NCI-H510A (cell line): ENCODE results near the gene CARHSP1.
"Not testable (repeated sequence)": the region's sequence is repeated elsewhere in the genome, so short reads cannot be mapped to it uniquely, and the experiment has no call there.

ENCODE experiments used
- DNase-seq: peaks from one replicate; lab custom pipeline; 2025; lab: John Stamatoyannopoulos, UW

Gene CARHSP1

DNA sequence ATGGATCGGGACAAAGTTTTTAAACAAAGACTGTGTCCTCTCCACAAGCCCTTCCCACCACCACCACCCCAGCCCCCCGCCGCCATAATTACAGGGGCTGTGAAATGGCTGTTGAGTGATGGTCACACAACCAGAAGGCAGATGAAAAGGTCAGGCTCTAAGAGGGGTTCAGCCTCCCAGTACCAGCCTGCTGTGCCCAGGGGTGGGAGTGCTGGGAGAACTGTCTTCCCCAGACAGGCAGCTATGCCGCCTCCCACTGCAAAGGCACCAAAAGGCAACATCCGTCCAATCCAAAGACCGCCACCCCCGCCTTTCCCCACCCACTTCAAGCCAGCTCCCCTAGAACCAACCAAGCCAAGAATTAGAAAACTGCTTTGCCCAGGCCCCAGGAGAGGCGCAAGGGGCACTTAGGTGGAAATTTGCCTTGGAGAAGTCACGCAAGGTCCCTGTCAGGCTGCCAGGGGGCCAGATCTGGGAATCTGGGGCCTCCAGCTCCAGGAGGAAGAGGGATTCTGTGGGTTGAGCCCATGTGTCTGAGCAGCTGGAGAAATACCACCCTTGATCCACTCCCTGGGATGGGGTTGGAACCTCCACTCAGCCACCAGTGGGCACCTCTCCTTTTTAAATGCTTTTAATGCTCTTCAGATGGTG is 14.4 kb downstream of the CARHSP1 start:
- no peak for DNase-seq

DNA sequence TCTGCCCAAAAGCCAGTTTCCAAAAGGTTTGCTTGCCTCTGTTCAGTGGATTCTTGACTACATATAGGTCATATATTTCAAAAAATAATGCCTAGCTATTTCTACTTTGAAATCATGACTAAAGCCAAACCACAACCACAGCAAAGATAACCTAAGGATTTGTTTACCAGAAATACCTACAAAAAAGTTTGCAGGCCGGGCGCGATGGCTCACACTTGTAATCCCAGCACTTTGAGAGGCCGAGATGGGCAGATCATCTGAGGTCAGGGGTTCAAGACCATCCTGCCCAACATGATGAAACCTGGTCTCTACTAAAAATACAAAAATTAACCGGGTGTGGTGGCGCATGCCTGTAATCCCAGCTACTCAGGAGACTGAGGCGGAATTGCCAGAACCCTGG is 15.2 kb downstream of the CARHSP1 start:
- no peak for DNase-seq

DNA sequence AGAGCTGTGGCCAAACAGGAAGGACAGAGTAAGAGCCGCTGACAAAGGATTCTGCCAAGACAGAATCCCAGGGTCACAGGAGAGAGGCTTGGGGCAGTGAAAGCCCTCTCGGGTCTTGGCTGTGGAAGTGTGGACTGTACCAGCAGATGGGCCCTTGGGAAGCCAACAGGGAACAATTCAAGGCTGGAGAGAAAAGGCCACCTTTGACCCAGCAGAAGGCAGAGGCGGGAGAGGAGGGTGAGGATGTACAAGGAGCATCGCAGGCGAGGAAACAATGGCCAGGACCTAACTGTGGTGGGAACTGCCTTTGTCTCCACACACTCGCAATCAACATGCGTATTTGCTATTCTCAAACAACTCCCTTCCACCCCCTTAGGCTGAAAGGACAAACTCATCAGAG is 15.7 kb downstream of the CARHSP1 start:
- DNase-seq = no peak

DNA sequence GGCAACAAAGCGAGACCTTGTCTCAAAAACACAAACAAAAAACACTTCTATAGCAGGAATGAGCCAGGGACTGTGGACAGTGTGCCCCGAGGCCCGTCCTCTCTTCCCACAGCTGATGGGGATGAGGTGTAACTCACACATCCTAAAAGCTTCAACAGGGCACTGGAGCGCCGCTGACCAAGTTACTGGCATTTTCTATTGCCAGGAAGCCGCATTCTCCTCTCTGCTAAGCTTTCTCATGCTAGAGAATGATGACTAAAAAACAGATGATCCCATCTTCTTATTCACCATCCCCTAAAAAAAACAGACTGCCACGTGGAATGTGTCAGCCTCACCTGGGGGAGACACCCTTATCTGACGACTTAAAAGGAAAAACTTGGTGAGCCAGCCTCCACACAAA is 16.3 kb downstream of the CARHSP1 start:
- no peak for DNase-seq

DNA sequence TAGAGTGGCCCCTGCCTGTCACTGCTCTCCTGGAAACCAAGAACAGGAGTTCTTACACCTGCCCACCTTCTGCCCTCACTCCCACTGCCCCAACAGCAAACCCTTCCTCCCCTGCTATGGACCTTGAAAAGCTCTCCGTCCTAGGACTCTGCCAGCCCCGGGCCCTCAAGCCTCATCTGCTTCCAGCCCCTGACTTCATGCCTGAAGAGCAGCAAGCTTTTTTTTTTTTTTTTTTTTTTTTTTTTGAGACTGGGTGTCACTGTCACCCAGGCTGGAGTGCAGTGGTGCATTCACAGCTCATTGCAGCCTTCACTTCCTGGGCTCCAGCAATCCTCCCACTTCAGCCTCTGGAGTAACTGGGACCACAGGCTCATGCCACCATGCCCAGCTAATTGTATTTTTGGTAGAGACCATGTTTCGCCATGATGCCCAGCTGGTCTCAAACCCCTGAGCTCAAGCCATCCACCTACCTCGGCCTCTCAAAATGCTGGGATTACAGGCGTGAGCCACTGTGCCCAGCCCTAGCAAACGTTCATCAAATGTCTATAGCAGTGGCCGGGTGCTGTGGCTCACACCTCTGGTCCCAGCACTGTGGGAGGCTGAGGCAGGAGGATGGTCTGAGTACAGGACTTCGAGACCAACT is 16.9 kb downstream of the CARHSP1 start:
- no peak for DNase-seq

DNA sequence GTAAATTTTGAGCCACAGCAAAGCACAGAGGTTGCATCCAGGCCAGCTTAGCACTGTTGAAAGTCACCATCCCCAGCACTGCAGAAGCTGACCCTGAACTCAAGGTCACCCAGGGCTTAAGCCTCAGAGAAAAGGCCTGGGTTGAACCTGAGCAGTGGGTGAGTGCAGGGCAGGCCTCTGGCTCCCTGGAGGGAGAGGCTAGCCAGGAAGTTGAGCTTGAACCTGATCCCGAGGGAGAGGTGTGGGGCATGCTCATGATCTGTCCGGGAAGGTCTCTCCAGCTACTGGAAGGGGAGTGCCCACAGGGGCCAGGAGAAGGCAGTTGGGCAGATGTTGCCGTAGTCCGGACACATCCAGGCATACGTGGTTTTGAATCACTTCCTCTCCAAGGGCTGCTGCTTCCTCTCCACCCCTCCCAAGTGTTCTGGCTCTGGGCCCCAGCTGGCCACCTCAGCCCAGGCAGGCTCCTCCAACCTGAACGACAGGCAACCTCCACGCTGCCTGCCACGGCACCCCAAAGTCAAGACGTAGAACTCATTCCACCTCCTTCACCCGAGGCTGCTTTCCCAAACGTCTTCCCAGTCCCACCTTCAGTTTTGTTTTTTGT is 18.4 kb downstream of the CARHSP1 start:
- no peak for DNase-seq

DNA sequence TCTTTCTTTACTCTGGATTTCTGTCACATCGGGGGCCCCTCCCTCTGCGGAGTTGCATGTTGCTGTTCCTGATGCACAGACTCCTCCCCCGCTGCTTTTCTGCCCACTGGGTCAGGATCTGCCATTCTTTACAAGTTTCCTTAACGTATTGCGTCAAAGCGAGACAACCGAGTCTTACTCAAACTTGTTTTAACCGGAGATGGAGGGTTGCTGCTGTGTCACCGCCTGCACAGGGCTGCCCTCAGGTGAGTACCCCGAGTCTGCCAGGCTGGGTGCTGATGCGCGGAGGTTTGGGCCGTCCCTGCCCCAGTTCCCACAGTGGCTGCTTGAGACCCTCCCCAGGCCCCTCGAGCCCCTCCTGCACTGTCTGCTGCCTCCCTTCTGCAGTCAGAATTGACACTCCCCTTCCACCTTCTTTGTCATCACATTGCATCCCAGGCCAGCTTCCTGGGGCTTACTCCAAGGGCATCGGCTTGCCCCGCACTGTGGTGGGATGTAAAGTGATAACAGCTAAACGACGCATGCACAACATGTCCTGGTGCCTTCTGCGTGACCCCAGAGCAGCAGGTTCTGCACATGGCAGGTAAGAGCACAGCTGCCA is 19.3 kb downstream of the CARHSP1 start:
- DNase-seq = no peak

DNA sequence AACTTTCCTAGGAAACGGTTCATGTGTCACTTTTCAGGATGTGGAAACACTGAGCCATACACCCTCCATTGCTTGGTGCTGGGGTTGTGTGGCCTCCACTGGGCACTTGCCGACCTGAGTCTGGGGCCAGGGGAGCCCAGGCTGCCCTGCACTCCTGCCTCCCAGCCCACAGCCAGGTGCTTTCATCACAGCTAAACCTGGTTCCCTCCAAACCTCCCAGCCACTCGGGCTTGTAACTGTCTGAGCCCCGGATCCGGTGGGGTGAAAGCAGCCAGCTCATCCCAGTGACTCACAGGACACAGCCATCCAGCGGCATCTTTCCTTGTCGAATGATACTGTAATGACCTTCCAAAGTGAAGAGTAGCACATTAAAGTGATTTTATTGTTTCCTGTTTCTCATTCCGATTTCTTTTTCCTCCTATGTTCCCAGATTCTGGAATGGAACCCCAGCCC is 19.8 kb downstream of the CARHSP1 start:
- no peak for DNase-seq

DNA sequence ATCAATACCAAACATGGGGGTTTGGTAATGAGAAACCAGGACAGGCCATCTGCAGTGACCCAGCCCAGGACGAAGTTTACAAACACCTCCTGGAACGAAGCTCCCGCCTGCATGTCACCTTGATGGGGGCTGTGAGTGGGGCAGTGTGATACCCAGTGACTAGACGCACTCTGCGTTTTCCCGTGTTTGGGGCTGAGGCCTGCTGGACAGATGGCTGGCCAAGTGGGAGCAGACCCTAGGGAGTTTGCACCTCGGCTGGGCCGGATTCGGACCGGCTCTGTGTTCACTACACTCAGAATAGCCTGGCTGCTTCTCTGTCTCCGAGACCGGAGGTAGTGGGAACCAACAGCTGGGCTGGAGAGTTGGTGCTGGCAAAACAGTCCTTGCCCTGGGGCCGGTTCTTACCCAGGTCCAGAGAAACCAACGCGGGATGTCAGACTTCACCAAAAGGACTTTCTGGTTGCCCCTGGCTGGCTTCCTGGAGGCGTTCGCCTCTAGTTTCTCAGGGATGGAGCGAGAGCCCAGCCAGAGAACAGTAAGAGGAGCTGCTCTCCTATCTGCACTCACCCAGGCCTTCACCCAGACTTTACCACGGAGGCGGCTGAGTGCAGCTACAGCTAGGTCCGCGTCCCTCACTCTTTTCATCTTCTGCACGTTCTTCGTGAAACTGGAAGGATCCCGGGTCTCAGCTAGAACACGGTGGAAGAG is 20.4 kb downstream of the CARHSP1 start:
- DNase-seq = no peak

DNA sequence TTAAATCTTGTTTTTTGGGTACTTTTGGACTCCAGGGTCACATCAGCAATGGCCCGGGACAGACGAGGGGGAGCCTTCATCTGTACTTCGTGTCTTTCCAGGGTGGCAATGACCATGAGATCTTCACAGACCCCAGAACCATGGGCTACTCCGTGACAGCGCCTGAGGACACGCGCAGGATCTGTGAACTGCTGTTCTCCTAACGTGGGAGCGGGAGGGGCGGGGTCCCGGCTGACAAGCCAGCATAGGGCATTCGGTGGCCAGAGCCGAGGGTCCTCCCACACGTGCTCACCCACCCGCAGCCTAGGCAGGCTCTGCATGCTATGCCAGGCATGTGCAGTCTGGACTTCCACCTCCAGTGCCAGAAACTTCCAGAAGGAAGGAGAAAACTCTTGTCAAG is 21.2 kb downstream of the CARHSP1 start:
- no peak for DNase-seq

DNA sequence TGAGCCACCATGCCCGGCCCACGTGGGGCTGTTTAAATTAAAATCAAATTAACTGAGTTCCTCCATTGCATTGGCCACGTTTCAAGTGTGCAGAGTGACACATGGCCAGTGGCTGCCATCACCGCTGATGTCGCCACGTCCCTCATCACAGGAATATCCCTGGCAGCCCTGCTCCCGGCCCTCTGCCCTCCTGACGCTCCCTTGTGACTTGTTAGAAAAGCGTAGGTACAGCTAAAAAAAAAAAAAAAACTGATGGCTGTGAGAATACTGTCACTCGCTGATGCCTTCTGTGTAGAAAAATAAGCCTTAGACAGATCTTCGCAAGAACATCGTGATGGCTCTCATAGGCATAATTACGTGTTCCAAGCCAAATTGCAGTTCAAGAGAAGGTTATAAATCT is 21.7 kb downstream of the CARHSP1 start:
- DNase-seq = no peak

DNA sequence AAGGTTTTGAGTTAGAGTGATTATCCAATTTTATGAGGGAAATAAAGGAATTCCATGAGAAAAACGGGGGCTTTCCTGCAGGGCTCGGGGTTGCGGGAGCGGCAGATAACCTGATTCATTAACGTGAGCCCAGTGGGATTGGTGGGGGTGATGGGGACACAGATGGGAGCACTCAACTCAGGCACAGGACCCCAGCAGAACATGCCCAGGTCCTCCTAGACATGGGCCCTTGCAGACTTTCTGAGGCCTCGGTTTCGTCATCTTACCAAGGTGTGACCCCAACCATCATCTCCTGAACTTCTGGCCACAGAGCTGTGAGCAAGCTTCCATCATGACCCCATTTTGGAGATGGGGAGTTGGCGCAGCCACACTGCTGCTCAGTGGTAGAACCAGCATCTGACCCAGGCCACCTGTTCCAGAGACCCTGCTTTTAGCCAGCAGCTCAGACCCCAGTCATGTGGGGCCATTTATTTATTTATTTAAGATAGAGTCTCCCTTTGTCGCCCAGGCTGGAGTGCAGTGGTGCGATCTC is 22.3 kb downstream of the CARHSP1 start:
- DNase-seq = no peak

DNA sequence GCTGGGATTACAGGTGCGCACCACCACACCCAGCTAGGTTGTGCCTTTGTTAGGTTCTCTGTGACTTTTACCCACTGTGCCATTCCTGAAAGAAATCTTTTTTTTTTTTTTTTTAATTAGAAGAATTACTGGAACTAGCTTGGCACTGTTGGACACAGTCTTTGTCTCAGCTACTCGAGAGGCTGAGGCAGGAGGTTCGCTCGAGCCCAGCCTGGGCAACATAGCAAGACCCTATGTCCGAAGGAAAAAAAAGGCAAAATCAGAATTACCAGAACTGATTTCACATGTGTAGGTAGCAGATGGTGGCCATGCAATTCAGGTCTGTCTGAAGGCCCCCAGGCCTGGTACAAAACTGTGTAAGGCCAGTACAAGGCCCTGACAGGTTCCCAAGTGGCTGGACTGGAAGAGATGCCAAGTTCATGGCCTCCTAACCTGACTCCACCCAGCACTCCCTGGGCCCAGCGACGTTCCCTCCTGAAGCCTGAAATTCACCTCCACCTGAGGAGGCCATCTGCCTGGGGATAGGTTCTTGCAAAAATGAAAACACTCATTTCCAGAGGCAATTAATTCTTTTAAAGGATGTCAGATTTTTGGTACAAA is 23.0 kb downstream of the CARHSP1 start:
- no peak for DNase-seq

DNA sequence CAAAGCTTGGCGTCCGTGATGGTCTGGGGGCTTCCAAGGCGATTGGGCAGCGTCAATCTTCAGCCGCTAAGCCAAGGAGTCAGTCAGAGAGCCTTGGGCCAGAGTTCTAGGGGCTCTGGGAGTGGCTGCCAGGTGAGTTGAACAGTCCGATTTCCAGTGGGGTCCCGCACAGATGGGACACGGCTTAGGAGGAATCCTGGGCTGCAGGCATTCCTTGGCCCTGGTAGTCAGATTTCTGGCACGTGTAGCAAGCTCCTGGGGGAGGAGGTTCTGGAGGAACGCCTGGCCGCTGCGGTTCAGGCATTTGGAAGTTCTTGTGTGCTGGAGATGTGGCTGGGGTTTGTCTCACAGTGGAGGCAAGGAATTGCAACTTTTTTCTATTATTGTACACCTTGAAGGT is 25.5 kb downstream of the CARHSP1 start:
- DNase-seq = not testable (repeated sequence)

DNA sequence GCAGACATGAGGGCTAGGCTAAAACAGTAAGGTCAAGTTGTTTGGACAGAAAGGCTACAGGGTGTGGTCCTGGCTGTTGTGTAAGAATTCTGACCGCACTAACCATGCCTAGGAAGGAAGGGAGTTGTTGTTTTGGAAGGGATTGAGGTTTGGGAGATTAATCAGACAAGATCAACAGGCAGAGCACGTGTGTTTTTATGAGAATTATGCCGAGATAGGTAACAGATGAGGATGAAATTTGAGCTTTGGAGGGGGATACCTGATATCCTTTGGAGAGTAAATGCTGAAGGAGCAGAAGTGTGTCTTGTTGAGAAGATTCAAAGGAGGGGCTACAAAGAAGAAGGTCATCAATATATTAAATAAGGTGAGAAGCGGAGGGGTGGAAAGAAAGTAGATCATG is 26.8 kb downstream of the CARHSP1 start:
- DNase-seq = not testable (repeated sequence)

DNA sequence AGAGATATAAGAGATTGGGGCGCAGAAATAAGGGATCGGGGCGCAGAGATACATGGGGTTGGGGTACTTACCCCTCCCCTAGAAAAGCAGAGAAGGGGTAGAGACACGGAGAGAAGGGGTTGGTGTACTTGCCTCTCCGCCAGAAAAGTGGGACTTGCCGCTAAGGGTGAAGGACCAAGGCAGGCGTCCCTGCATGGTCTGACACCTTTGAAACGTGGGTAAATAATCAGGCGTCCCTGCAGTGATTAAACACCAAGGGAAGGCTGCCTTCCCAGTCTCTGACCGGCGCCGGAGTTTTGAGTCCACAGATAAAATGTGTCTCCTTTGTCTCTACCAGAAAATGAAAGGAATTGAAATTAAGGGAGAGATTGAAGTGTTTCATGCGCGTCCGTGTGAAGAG is 31.2 kb downstream of the CARHSP1 start:
- not testable (repeated sequence) for DNase-seq

DNA sequence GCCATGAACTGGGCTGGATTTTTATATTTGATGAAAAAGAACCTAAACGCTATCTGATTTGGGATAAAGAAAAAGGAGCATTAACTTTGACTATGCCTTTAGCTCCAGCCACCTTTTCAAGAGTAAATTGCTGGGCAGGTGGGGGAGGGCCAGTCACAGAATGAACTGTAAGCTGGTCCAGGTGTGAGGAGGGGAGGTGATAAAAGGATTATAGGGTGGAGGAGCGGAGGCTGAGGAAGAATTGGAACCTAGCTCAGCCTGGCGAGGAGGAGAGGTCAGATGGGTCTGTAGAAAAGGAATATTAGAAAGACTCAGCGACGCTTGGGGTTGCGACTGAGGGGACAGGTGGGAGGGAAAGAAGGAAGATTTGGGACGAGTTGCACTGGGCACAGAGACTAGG is 32.0 kb downstream of the CARHSP1 start:
- not testable (repeated sequence) for DNase-seq

DNA sequence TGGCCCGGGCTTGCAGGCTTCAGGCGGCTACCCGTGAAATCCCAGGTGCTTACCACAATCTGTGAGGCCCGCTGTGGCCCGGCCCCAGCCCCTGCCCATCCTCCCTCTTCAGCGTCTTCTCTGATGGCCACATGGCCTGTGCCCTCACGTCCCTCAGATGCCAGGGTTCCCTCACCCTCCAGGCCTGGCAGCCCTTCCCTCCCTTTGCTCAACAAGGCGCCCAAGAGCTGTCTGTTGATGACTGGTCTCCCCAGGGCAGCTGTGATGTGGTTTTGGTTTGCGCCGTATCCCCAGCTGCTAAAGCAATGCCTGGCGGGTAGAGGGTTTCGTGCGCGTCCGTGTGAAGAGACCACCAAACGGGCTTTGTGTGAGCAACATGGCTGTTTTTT is 36.1 kb downstream of the CARHSP1 start:
- DNase-seq = no peak

DNA sequence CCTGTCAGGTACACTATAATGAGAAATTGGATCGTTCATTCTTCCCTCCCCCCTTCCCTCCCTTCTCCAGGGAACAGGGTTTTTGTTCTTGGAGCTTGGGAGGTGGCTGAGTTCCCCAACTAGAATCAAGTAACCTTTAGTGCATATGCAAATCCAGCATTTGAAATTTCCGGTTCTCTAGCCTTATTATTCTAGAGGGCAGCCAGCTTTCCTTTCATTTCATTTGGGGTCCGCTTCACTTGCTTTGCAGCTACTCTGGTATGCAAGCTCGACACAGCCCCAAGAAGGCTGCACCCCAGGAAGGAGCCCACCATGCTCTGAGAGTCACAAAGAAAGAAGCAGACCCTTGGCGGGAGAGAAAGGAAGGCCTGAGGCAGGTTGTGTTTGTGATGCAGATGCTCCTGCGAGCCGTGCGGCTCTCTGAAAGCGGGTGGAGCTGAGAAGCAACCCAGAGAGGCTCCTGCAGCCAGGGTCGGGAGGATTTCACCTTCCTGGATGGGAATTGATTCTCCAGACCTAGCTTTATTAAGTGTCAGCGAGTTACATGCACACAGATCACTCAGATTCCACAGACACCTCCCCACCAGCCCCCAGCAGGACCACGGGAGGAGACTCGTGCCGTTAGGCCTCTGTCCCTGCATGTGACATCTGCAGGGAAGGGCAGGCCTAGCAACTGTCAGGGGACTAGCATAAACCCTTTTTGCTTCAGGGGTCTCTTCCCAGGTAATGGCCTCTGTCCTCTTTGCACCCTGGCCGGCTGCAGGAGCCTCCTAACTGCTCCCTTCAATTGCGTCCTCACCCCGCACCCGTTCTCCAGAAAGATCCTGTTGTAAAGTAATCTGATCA is 36.7 kb downstream of the CARHSP1 start:
- no peak for DNase-seq

DNA sequence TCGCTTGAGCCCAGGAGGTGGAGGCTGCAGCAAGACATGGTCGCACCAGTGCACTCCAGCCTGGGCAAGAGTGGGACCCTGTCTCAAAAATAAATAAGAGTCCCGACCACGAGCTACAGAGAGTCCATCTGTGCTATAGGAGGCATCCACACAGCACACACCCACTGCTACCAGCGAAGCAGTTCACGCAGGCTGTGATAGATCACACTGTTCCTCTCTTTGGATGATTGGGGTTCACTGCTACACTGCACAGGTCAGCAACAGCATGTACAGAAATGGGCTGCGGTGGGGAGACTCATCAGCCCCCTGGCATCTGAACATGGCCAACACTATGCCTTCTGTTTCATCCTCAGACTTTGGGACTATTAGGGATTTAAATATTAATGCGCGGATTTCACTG is 37.4 kb downstream of the CARHSP1 start:
- no peak for DNase-seq
